GM12878 (cell line): ENCODE measurements around the gene CHD6. TPM values are rescaled to one million over a fixed set of nuclear protein-coding genes. Genes with fewer than 3 reads are reported as not detected.

Source experiments
- ATAC-seq: fragments of 200-7000 bp; cut with Tn5 transposase; 3 replicates; pipeline ENCODE4 v1.9.1; 2020; ENCODE audit warnings: mild to moderate bottlenecking, moderate library complexity
- BruUV-seq: library from RNA; stranded (reverse); fragments of 400-500 nt; replicated peaks from 2 replicates; lab custom pipeline; 2021; lab: Mats Ljungman, UMichigan
- CTCF ChIA-PET: fragments of 300-600 bp; sonication (Branson Sonifier 250); formaldehyde crosslinking; extraction: SDS; loops from one replicate; lab custom pipeline; 2021; ENCODE audit warnings: inconsistent platforms; lab: Yijun Ruan, JAX
- POLR2A ChIA-PET: fragments of 350-600 bp; formaldehyde crosslinking; extraction: SDS; loops from one replicate; lab custom pipeline; 2021; ENCODE audit warnings: inconsistent platforms; lab: Charles Lee
- RAD21 ChIA-PET: fragments of 300-600 bp; sonication (Branson Sonifier 250); formaldehyde crosslinking; loops from one replicate; lab custom pipeline; 2023; ENCODE audit warnings: antibody characterized with exemption; ENCODE audit not compliant: unreplicated experiment; lab: Charles Lee
- SMC1A ChIA-PET: fragments of 300-600 bp; sonication (Branson Sonifier 250); formaldehyde crosslinking; loops from one replicate; lab custom pipeline; 2023; ENCODE audit not compliant: unreplicated experiment, uncharacterized antibody; lab: Charles Lee
- DNase-seq: peaks from one replicate; pipeline ENCODE4 v3.0.0-alpha.2; 2011; ENCODE audit warnings: low read depth, low spot score
- FAIRE-seq: peaks from 3 replicates; lab custom pipeline; 2011; peaks lifted over from hg19 to GRCh38; lab: Jason Lieb, UNC
- H2AFZ ChIP-seq: 2 replicates; pipeline ENCODE4 v1.6.0; 2011; ENCODE audit warnings: low read depth, low read length, control low read depth; ENCODE audit not compliant: control insufficient read depth
- H3K27ac ChIP-seq: 2 replicates; pipeline ENCODE4 v1.5.1; 2011; ENCODE audit warnings: control low read depth; ENCODE audit not compliant: control insufficient read depth, insufficient read depth
- H3K27me3 ChIP-seq, 2 experiments: replicated peaks in 1 of 2; 2 replicates each; pipeline versions ENCODE4 v1.6.0 to v1.6.1; 2011; ENCODE audit warnings: low read length in 1 of 2; ENCODE audit not compliant: control insufficient read depth in 2 of 2, insufficient read depth in 2 of 2
- H3K36me3 ChIP-seq, 2 experiments: 2 replicates each; pipeline ENCODE4 v1.5.1; 2011; ENCODE audit warnings: low read length in 1 of 2; ENCODE audit not compliant: control insufficient read depth in 2 of 2, insufficient read depth in 2 of 2
- H3K4me1 ChIP-seq: 2 replicates; pipeline ENCODE4 v1.6.1; 2011; ENCODE audit warnings: mild to moderate bottlenecking, low read length, moderate library complexity, mixed read lengths; ENCODE audit not compliant: control insufficient read depth, insufficient read depth
- H3K4me2 ChIP-seq: 2 replicates; pipeline ENCODE4 v1.6.0; 2011; ENCODE audit warnings: control low read depth; ENCODE audit not compliant: control insufficient read depth, insufficient read depth
- H3K4me3 ChIP-seq: fragments of 200-600 bp; sonication (generic); 2 replicates; pipeline ENCODE4 v1.5.1; 2016
- H3K79me2 ChIP-seq: 2 replicates; pipeline ENCODE4 v1.6.0; 2011; ENCODE audit warnings: low read length; ENCODE audit not compliant: control insufficient read depth, insufficient read depth
- H3K9ac ChIP-seq: 2 replicates; pipeline ENCODE4 v1.8.0; 2011; ENCODE audit warnings: low read length, control low read depth, mixed read lengths; ENCODE audit not compliant: control insufficient read depth, insufficient read depth
- H3K9me3 ChIP-seq: replicated peaks from 3 replicates; pipeline ENCODE4 v1.5.1; 2011; ENCODE audit warnings: mild to moderate bottlenecking, low read length; ENCODE audit not compliant: control insufficient read depth, insufficient read depth
- H4K20me1 ChIP-seq: 2 replicates; pipeline ENCODE4 v1.6.0; 2011; ENCODE audit not compliant: control insufficient read depth, insufficient read depth
- BCL11A ChIP-seq: IDR thresholded peaks from 2 replicates; pipeline ENCODE4 v1.6.1; 2011; ENCODE audit warnings: low read depth, low read length
- BCLAF1 ChIP-seq: fragments of 450-650 bp; IDR thresholded peaks from 2 replicates; pipeline ENCODE4 v1.6.1; 2017; ENCODE audit warnings: antibody characterized with exemption, mild to moderate bottlenecking, moderate library complexity
- CHD4 ChIP-seq: fragments of 200-600 bp; sonication (generic); IDR thresholded peaks from 2 replicates; pipeline ENCODE4 v1.6.1; 2016; ENCODE audit warnings: mild to moderate bottlenecking
- DPF2 ChIP-seq: fragments of 450-650 bp; IDR thresholded peaks from 2 replicates; pipeline ENCODE4 v1.6.1; 2017; ENCODE audit warnings: mild to moderate bottlenecking
- ESRRA ChIP-seq: IDR thresholded peaks from 2 replicates; pipeline ENCODE4 v1.6.1; 2012; ENCODE audit warnings: mild to moderate bottlenecking, low read length, improper control_type of control experiment
- NFXL1 ChIP-seq: fragments of 450-650 bp; IDR thresholded peaks from 2 replicates; pipeline ENCODE4 v1.6.1; 2017; ENCODE audit warnings: antibody characterized with exemption, mild to moderate bottlenecking, borderline replicate concordance
- POLR2AphosphoS2 ChIP-seq: IDR thresholded peaks from 2 replicates; pipeline ENCODE4 v1.6.1; 2011; ENCODE audit warnings: low read depth, mild to moderate bottlenecking, low read length, improper control_type of control experiment, moderate library complexity
- RCOR1 ChIP-seq: conservative IDR thresholded peaks from 2 replicates; pipeline ENCODE4 v1.6.1; 2012; ENCODE audit warnings: low read depth, low read length, improper control_type of control experiment
- RELA ChIP-seq: fragments of 450-650 bp; IDR thresholded peaks from 2 replicates; pipeline ENCODE4 v1.8.0; 2014; ENCODE audit warnings: borderline replicate concordance; ENCODE audit not compliant: partially characterized antibody
- SMARCA5 ChIP-seq: fragments of 450-650 bp; IDR thresholded peaks from 2 replicates; pipeline ENCODE4 v1.6.1; 2017; ENCODE audit warnings: mild to moderate bottlenecking
- SMC3 ChIP-seq: IDR thresholded peaks from 2 replicates; pipeline ENCODE4 v1.6.1; 2011; ENCODE audit warnings: low read length, improper control_type of control experiment, borderline replicate concordance
- ZBTB40 ChIP-seq: fragments of 450-650 bp; IDR thresholded peaks from 2 replicates; pipeline ENCODE4 v1.6.1; 2016; ENCODE audit warnings: mild to moderate bottlenecking, moderate library complexity, borderline replicate concordance
- WGBS: methylation state at CpG from one replicate; pipeline ENCODE4 v1.1.6; 2016; ENCODE audit warnings: low lambda C conversion rate; ENCODE audit not compliant: insufficient replicate concordance, insufficient coverage; ENCODE audit errors: missing lambda C conversion rate; 5-methylcytosine and 5-hydroxymethylcytosine counted together
- in situ Hi-C: fragments of 300-500 bp; cut with MboI; formaldehyde crosslinking; loops from 9 replicates; pipeline ENCODE4 v1.14.3; 2018; ENCODE audit warnings: mixed read lengths
- intact Hi-C: fragments of 100-400 bp; cut with micrococcal nuclease; formaldehyde crosslinking; loops from one replicate; pipeline ENCODE4 v1.14.2; 2022; ENCODE audit not compliant: unreplicated experiment
- polyA plus RNA-seq, 11 experiments: library from polyadenylated mRNA; depleted of rRNA in 4 of 11; unstranded in 6 of 11; stranded (reverse) in 5 of 11; fragments of >200 nt; fragmentation: Nextera tagmentation in 4 of 11; fragmentation: Illumina TruSeq in 1 of 11; extraction: Ambion mirVana in 4 of 11; extraction: Trizol in 1 of 11; gene quantifications; 1 replicate in 1 of 11; 2 replicates in 10 of 11; pipeline versions ENCODE4 v1.2.1 to v1.2.3, GENCODE V29; 2011 to 2016; ENCODE audit warnings: inconsistent platforms in 2 of 11, missing spikeins in 2 of 11, low read depth in 1 of 11
- total RNA-seq, 4 experiments: library from RNA; depleted of rRNA in 3 of 4; stranded (reverse); fragments of >200 nt in 3 of 4; fragmentation: Illumina TruSeq in 1 of 4; extraction: Trizol in 1 of 4; gene quantifications; 2 replicates each; pipeline versions ENCODE4 v1.2.1 to v1.2.3, GENCODE V29; 2013 to 2021

CHD6 gene
- total and polyA plus RNA-seq, 10 of the 15 experiments (the other 5 are each of a cell fraction or from before 2014, with no cell fraction given), result 4.3 to 25.5 (median 17.1) TPM

- Histone ChIP-seq H3K9me3 (peaks cover 4% of the 10 kb centered on the region; the same call in 2 of the 3 replicates), H3K79me2 (peaks cover 29% of the 10 kb centered on the region), H2AFZ (no peak overlapping the region), H3K27me3 (no peaks in the 10 kb centered on the region), H3K27ac (no peak overlapping the region), H3K36me3 (0 out of 4 replicates have a peak, but pooled peaks cover 0 to 2% of the 10 kb centered on the region in 2 experiments), H3K9ac (no peak overlapping the region), H4K20me1 (no peaks in the 10 kb centered on the region), H3K4me1 (peaks cover 5% of the 10 kb centered on the region; the same call in 1 of the 2 replicates), H3K4me3 (no peak overlapping the region), H3K4me2 (no peak overlapping the region)
- intact Hi-C loops, result no loop called here
- ChIA-PET POLR2A (interaction anchor here (0.6 to 1.4 kb wide), 6 partner anchors 9 to 53 kb away, joined by 3 to 5 read pairs (median 4); partner anchors contain the start of gene CHD6), SMC1A (interaction anchor here (0.9 to 3.0 kb wide), 17 partner anchors 8 to 89 kb away, joined by 3 to 12 read pairs (median 4); no protein-coding TSS in a partner anchor), CTCF (interaction anchor here (0.8 to 4.5 kb wide), 5 partner anchors 9 to 78 kb away, joined by 3 to 22 read pairs (median 3); no protein-coding TSS in a partner anchor), RAD21 (interaction anchor here (0.6 to 1.6 kb wide), 5 partner anchors 10 to 44 kb away, joined by 3 to 8 read pairs (median 5); no protein-coding TSS in a partner anchor)
- DNase-seq, result no peak
- TF ChIP-seq CHD4 (no peak), SMARCA5 (no peak), SMC3 (no peak), ESRRA (no peak), BCLAF1 (no peak), DPF2 (no peak), BCL11A (no peak), POLR2AphosphoS2 (no peak), RCOR1 (no peak), NFXL1 (no peak), ZBTB40 (no peak), RELA (no peak)
- TSS peak; percentile 4 for BruUV-seq
- FAIRE-seq, result no peak
- WGBS, result 89% methylated on average over 2 of the region's 2 CpGs
- in situ Hi-C loops, result no loop called here
- ATAC-seq, result no peak
Measured at GRCh38 chr20:41571006-41571405, 47.2 kb downstream of the CHD6 start.
